H1 (cell line): Measurements from ENCODE around the gene OR2D2. TPM values are rescaled to one million over a fixed set of nuclear protein-coding genes. Genes with fewer than 3 reads are reported as not detected.
"Not testable (repeated sequence)": the region's sequence is repeated elsewhere in the genome, so short reads cannot be mapped to it uniquely, and the experiment has no call there.

Experiments used
- CTCF ChIA-PET: fragments of 300-600 bp; sonication (Branson Sonifier 250); formaldehyde crosslinking; loops from one replicate; lab custom pipeline; 2021; ENCODE audit not compliant: partially characterized antibody; lab: Charles Lee
- POLR2A ChIA-PET: fragments of 300-600 bp; sonication (Branson Sonifier 250); formaldehyde crosslinking; loops from one replicate; lab custom pipeline; 2021; ENCODE audit warnings: inconsistent platforms; ENCODE audit not compliant: partially characterized antibody; lab: Charles Lee
- DNase-seq, 2 experiments: peaks; one replicate each; pipeline versions ENCODE4 v3.0.0 to v3.0.0-alpha.2; 2010 to 2022; ENCODE audit warnings: low spot score in 2 of 2, low read depth in 1 of 2, mixed read lengths in 1 of 2
- FAIRE-seq: peaks from 2 replicates; lab custom pipeline; 2011; peaks lifted over from hg19 to GRCh38; lab: Jason Lieb, UNC
- H2AFZ ChIP-seq: 2 replicates; pipeline ENCODE4 v1.8.1; 2012; ENCODE audit warnings: low read length, inconsistent platforms
- H2AK5ac ChIP-seq: 2 replicates; pipeline ENCODE4 v1.6.1; 2013; ENCODE audit warnings: low read depth, low read length
- H2BK120ac ChIP-seq: replicated peaks from 2 replicates; pipeline ENCODE3; 2013; ENCODE audit warnings: low read depth, low read length, inconsistent platforms
- H2BK12ac ChIP-seq: 2 replicates; pipeline ENCODE4 v1.6.1; 2013; ENCODE audit warnings: low read depth, low read length
- H2BK15ac ChIP-seq: 2 replicates; pipeline ENCODE4 v1.6.1; 2013; ENCODE audit warnings: low read length
- H2BK20ac ChIP-seq: 2 replicates; pipeline ENCODE4 v1.6.1; 2013; ENCODE audit warnings: low read length
- H2BK5ac ChIP-seq: 2 replicates; pipeline ENCODE4 v1.6.1; 2013; ENCODE audit warnings: low read depth, low read length
- H3K14ac ChIP-seq: 2 replicates; pipeline ENCODE4 v1.6.1; 2013; ENCODE audit warnings: inconsistent platforms; ENCODE audit not compliant: insufficient read length
- H3K18ac ChIP-seq: 2 replicates; pipeline ENCODE4 v1.6.1; 2013; ENCODE audit warnings: low read length; ENCODE audit errors: extremely low read depth
- H3K23ac ChIP-seq: 2 replicates; pipeline ENCODE4 v1.6.1; 2013; ENCODE audit warnings: inconsistent platforms; ENCODE audit not compliant: insufficient read length
- H3K23me2 ChIP-seq: 2 replicates; pipeline ENCODE4 v1.6.1; 2013; ENCODE audit warnings: low read depth, low read length
- H3K27ac ChIP-seq: 2 replicates; pipeline ENCODE4 v1.6.1; 2011; ENCODE audit warnings: low read depth, low read length, inconsistent platforms
- H3K27me3 ChIP-seq, 4 experiments: replicated peaks in 1 of 4; 1 replicate in 1 of 4; 2 replicates in 3 of 4; pipeline versions ENCODE4 v1.6.1 to v1.8.1; 2011 to 2013; ENCODE audit warnings: low read length in 3 of 4, mild to moderate bottlenecking in 3 of 4, inconsistent platforms in 2 of 4, mixed read lengths in 2 of 4, moderate library complexity in 1 of 4; ENCODE audit not compliant: control insufficient read depth in 3 of 4, insufficient read depth in 3 of 4; ENCODE audit errors: extremely low read depth in 1 of 4
- H3K36me3 ChIP-seq, 4 experiments: 2 replicates each; pipeline versions ENCODE4 v1.6.1 to v1.8.1; 2011 to 2013; ENCODE audit warnings: mild to moderate bottlenecking in 4 of 4, low read length in 3 of 4, moderate library complexity in 2 of 4, control low read depth in 1 of 4, inconsistent platforms in 1 of 4; ENCODE audit not compliant: insufficient read depth in 4 of 4, control insufficient read depth in 2 of 4
- H3K4ac ChIP-seq: replicated peaks from 2 replicates; pipeline ENCODE3; 2013; ENCODE audit warnings: low read length, low read depth, mixed read lengths, inconsistent platforms; ENCODE audit not compliant: insufficient read length
- H3K4me1 ChIP-seq, 4 experiments: replicated peaks in 1 of 4; 1 replicate in 1 of 4; 2 replicates in 3 of 4; pipeline versions ENCODE4 v1.6.1 to v1.8.1; 2011 to 2013; ENCODE audit warnings: low read length in 3 of 4, inconsistent platforms in 2 of 4, mixed read lengths in 1 of 4; ENCODE audit not compliant: insufficient read depth in 4 of 4, control insufficient read depth in 3 of 4
- H3K4me2 ChIP-seq, 2 experiments: 2 replicates each; pipeline versions ENCODE4 v1.6.1 to v1.8.1; 2011 to 2013; ENCODE audit warnings: low read depth in 2 of 2, low read length in 2 of 2, control low read depth in 1 of 2, inconsistent platforms in 1 of 2, mild to moderate bottlenecking in 1 of 2; ENCODE audit not compliant: insufficient read depth in 1 of 2
- H3K4me3 ChIP-seq, 4 experiments: fragments of 200-600, 300-600 bp in 1 of 4; sonication (generic), shearing (Covaris generic), sonication (Bioruptor Twin) in 1 of 4; 2 replicates each; pipeline versions ENCODE4 v1.5.1 to v1.8.1; 2011 to 2016; ENCODE audit warnings: low read length in 4 of 4, low read depth in 3 of 4, control low read depth in 2 of 4, inconsistent platforms in 2 of 4, mild to moderate bottlenecking in 2 of 4, mixed read lengths in 1 of 4, moderate library complexity in 1 of 4; ENCODE audit not compliant: insufficient read depth in 2 of 4; ENCODE audit errors: extremely low read depth in 1 of 4
- H3K56ac ChIP-seq: replicated peaks from 2 replicates; pipeline ENCODE3; 2013; ENCODE audit warnings: low read depth, mild to moderate bottlenecking, mixed read lengths, low read length, inconsistent platforms; ENCODE audit not compliant: insufficient read length
- H3K79me1 ChIP-seq: 2 replicates; pipeline ENCODE4 v1.6.1; 2013; ENCODE audit warnings: low read depth, low read length, control low read depth
- H3K79me2 ChIP-seq, 2 experiments: 2 replicates each; pipeline versions ENCODE4 v1.6.1 to v1.8.1; 2012 to 2013; ENCODE audit warnings: low read length in 2 of 2, mild to moderate bottlenecking in 2 of 2, inconsistent platforms in 1 of 2; ENCODE audit not compliant: insufficient read depth in 2 of 2, control insufficient read depth in 1 of 2
- H3K9ac ChIP-seq, 4 experiments: replicated peaks in 1 of 4; 1 replicate in 1 of 4; 2 replicates in 3 of 4; pipeline versions ENCODE4 v1.6.1 to v1.8.1; 2011 to 2013; ENCODE audit warnings: low read depth in 3 of 4, low read length in 3 of 4, control low read depth in 2 of 4, mild to moderate bottlenecking in 2 of 4, moderate library complexity in 2 of 4, inconsistent platforms in 1 of 4; ENCODE audit errors: extremely low read depth in 1 of 4
- H3K9me3 ChIP-seq, 2 experiments: 2 replicates each; pipeline versions ENCODE4 v1.6.1 to v1.8.1; 2012 to 2013; ENCODE audit warnings: mild to moderate bottlenecking in 2 of 2, moderate library complexity in 2 of 2, control low read depth in 1 of 2, inconsistent platforms in 1 of 2, low read depth in 1 of 2, low read length in 1 of 2, mixed read lengths in 1 of 2; ENCODE audit not compliant: insufficient read depth in 2 of 2
- H4K20me1 ChIP-seq, 2 experiments: replicated peaks in 1 of 2; 2 replicates each; pipeline versions ENCODE3 to v1.8.1; 2011 to 2013; ENCODE audit warnings: inconsistent platforms in 2 of 2, low read length in 2 of 2, mild to moderate bottlenecking in 1 of 2; ENCODE audit not compliant: insufficient read depth in 2 of 2, control insufficient read depth in 1 of 2
- H4K5ac ChIP-seq: 2 replicates; pipeline ENCODE4 v1.6.1; 2013; ENCODE audit warnings: low read length, low read depth, mixed read lengths, inconsistent platforms; ENCODE audit not compliant: insufficient read length
- H4K8ac ChIP-seq: 2 replicates; pipeline ENCODE4 v1.8.0; 2013; ENCODE audit warnings: mild to moderate bottlenecking, moderate library complexity, low read length, inconsistent platforms; ENCODE audit not compliant: insufficient read depth; ENCODE audit errors: extremely low read depth
- H4K91ac ChIP-seq: replicated peaks from 2 replicates; pipeline ENCODE3; 2013; ENCODE audit warnings: low read length, mixed read lengths, inconsistent platforms; ENCODE audit not compliant: insufficient read length
- WGBS, 2 experiments: shearing (Covaris generic) in 1 of 2; methylation state at CpG; one replicate each; pipeline versions ENCODE4 v1.1.6 to v1.1.7; 2013 to 2015; ENCODE audit warnings: low lambda C conversion rate in 2 of 2, mixed read lengths in 2 of 2, inconsistent platforms in 1 of 2, low coverage in 1 of 2, missing lambda C conversion rate in 1 of 2; ENCODE audit not compliant: insufficient replicate concordance in 2 of 2, insufficient coverage in 1 of 2, insufficient read length in 1 of 2; ENCODE audit errors: extremely low coverage in 1 of 2, missing lambda C conversion rate in 1 of 2; 5-methylcytosine and 5-hydroxymethylcytosine counted together
- polyA plus RNA-seq, 7 experiments: library from polyadenylated mRNA; depleted of rRNA in 3 of 7; stranded (reverse) in 5 of 7; unstranded in 2 of 7; fragments of >200 nt in 5 of 7; fragments of 200-250 nt in 2 of 7; gene quantifications; 1 replicate in 5 of 7; 2 replicates in 1 of 7; 4 replicates in 1 of 7; pipeline versions ENCODE4 v1.2.1 to v1.2.3, GENCODE V29; 2011 to 2013; ENCODE audit warnings: missing spikeins in 2 of 7, mixed read lengths in 2 of 7
- total RNA-seq: library from RNA; stranded (reverse); fragmentation: NEBNext Ultra II Directional; extraction: Animal tissue kit (Norgen Biotek cat#: 25700); gene quantifications from 2 replicates; pipeline ENCODE4 v1.2.1, GENCODE V29; 2021

The OR2D2 gene
- total and polyA plus RNA-seq, 2 of the 8 experiments (the other 6 are each of a cell fraction or from before 2014, with no cell fraction given), result 0.15 TPM; not detected in 1

GRCh38 chr11:6854801-6855200 is 37.5 kb downstream of the OR2D2 start:
- not testable (repeated sequence) for H3K23ac ChIP-seq, H3K4ac ChIP-seq, H3K79me2 ChIP-seq, H3K36me3 ChIP-seq, H2BK20ac ChIP-seq, H4K91ac ChIP-seq, H2BK15ac ChIP-seq, H2BK12ac ChIP-seq, H3K9ac ChIP-seq, H3K4me1 ChIP-seq, H3K23me2 ChIP-seq, H3K79me1 ChIP-seq, H3K27me3 ChIP-seq, H4K20me1 ChIP-seq, H3K9me3 ChIP-seq, H2BK5ac ChIP-seq, H3K4me2 ChIP-seq, H4K5ac ChIP-seq, H4K8ac ChIP-seq, H3K14ac ChIP-seq, H3K18ac ChIP-seq, H3K56ac ChIP-seq, H2AK5ac ChIP-seq, H2AFZ ChIP-seq, DNase-seq, H2BK120ac ChIP-seq, H3K4me3 ChIP-seq, H3K27ac ChIP-seq, FAIRE-seq
- ChIA-PET POLR2A (interaction anchor here (1.4 kb wide), 1 partner anchor 9 kb away, joined by 4 read pairs; no protein-coding TSS in a partner anchor), CTCF (interaction anchor here (0.7 to 1.4 kb wide), 2 partner anchors 38 to 42 kb away, joined by 3 to 5 read pairs; no protein-coding TSS in a partner anchor)
- WGBS, 2 experiments, result 96% methylated on average over 6 of the region's 6 CpGs; no CpG with 5 or more reads in 1 of the 2 experiments
